KMS-11 (cell line): ENCODE results near the gene EEF1AKMT1.

ENCODE experiments used
- H2AFZ ChIP-seq: fragments of 200-600 bp; sonication (generic); 2 replicates; pipeline ENCODE4 v1.6.1; 2016; ENCODE audit warnings: antibody characterized with exemption, mixed run types, low read depth
- H3K27ac ChIP-seq: fragments of 200-600 bp; sonication (generic); 2 replicates; pipeline ENCODE4 v1.6.1; 2016; ENCODE audit warnings: mild to moderate bottlenecking, mixed run types
- H3K27me3 ChIP-seq: fragments of 200-600 bp; sonication (generic); 2 replicates; pipeline ENCODE4 v1.6.1; 2017; ENCODE audit warnings: mild to moderate bottlenecking, low read depth, mixed run types, moderate library complexity; ENCODE audit not compliant: insufficient read depth
- H3K36me3 ChIP-seq: fragments of 200-600 bp; sonication (generic); 2 replicates; pipeline ENCODE4 v1.6.1; 2017; ENCODE audit warnings: mild to moderate bottlenecking, mixed run types; ENCODE audit not compliant: insufficient read depth
- H3K4me1 ChIP-seq: fragments of 200-600 bp; sonication (generic); 2 replicates; pipeline ENCODE4 v1.6.1; 2016; ENCODE audit warnings: mild to moderate bottlenecking, low read depth, mixed run types; ENCODE audit not compliant: poor library complexity, severe bottlenecking
- H3K4me2 ChIP-seq: fragments of 200-600 bp; sonication (generic); 2 replicates; pipeline ENCODE4 v1.7.0; 2016; ENCODE audit warnings: mild to moderate bottlenecking, mixed run types
- H3K4me3 ChIP-seq: fragments of 200-600 bp; sonication (generic); IDR thresholded peaks from 2 replicates; pipeline ENCODE4 v1.6.1; 2017; ENCODE audit warnings: low read depth, low read length, mixed read lengths; ENCODE audit not compliant: insufficient read depth
- H3K79me2 ChIP-seq: fragments of 200-600 bp; sonication (generic); 2 replicates; pipeline ENCODE4 v1.6.1; 2016; ENCODE audit warnings: low read depth, mixed run types; ENCODE audit not compliant: insufficient read depth
- H3K9ac ChIP-seq: fragments of 200-600 bp; sonication (generic); 2 replicates; pipeline ENCODE4 v1.6.1; 2016; ENCODE audit warnings: mild to moderate bottlenecking, mixed run types
- H4K20me1 ChIP-seq: fragments of 200-600 bp; sonication (generic); 2 replicates; pipeline ENCODE4 v1.6.1; 2016; ENCODE audit warnings: mild to moderate bottlenecking, mixed run types; ENCODE audit not compliant: insufficient read depth
- TF ChIP-seq, protein P1 (sequence below): fragments of 200-600 bp; sonication (generic); conservative IDR thresholded peaks from 2 replicates; pipeline ENCODE4 v1.6.1; 2017; ENCODE audit warnings: low read depth, mild to moderate bottlenecking, antibody characterized with exemption, low read length, moderate library complexity, mixed read lengths

Gene EEF1AKMT1

DNA sequence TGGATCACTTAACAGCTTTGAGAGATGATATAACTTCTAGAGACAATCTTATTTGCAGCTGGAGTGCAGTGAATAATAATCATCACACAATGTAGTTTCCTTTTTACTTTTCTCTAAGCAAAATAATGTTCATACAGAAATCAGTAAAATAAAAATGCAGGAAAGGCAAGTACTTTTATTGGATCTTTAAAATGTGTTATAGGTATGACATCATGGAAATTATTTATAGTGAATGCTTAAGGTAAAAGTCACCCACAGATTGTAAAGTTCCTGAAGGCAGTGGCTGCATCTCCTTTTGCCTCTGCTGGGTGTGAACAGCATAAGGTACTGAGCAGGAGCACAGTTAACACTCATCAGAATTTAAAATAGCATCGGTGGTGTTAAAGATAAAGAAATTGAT lies 87.6 kb downstream of the EEF1AKMT1 start:
- TF ChIP-seq, protein P1, sequence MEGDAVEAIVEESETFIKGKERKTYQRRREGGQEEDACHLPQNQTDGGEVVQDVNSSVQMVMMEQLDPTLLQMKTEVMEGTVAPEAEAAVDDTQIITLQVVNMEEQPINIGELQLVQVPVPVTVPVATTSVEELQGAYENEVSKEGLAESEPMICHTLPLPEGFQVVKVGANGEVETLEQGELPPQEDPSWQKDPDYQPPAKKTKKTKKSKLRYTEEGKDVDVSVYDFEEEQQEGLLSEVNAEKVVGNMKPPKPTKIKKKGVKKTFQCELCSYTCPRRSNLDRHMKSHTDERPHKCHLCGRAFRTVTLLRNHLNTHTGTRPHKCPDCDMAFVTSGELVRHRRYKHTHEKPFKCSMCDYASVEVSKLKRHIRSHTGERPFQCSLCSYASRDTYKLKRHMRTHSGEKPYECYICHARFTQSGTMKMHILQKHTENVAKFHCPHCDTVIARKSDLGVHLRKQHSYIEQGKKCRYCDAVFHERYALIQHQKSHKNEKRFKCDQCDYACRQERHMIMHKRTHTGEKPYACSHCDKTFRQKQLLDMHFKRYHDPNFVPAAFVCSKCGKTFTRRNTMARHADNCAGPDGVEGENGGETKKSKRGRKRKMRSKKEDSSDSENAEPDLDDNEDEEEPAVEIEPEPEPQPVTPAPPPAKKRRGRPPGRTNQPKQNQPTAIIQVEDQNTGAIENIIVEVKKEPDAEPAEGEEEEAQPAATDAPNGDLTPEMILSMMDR, result no peak
- Histone ChIP-seq H4K20me1 (no peaks in the 10 kb centered on the region), H3K27me3 (no peaks in the 10 kb centered on the region), H3K36me3 (no peaks in the 10 kb centered on the region), H3K9ac (no peak overlapping the region), H2AFZ (no peak overlapping the region), H3K4me1 (no peaks in the 10 kb centered on the region), H3K27ac (no peak overlapping the region), H3K4me3 (no peak overlapping the region), H3K79me2 (no peaks in the 10 kb centered on the region), H3K4me2 (no peak overlapping the region)

GRCh38 chr13:20685092-20685491 lies 88.7 kb downstream of the EEF1AKMT1 start:
- H3K4me3 ChIP-seq, result no peak overlapping the region
- no peaks in the 10 kb centered on the region for H4K20me1 ChIP-seq
- no peak overlapping the region for H2AFZ ChIP-seq
- no peaks in the 10 kb centered on the region for H3K79me2 ChIP-seq
- no peaks in the 10 kb centered on the region for H3K36me3 ChIP-seq
- no peak overlapping the region for H3K9ac ChIP-seq
- TF ChIP-seq, protein P1, result no peak
- H3K27ac ChIP-seq, result no peak overlapping the region
- no peaks in the 10 kb centered on the region for H3K4me1 ChIP-seq
- no peak overlapping the region for H3K4me2 ChIP-seq
- H3K27me3 ChIP-seq, result no peaks in the 10 kb centered on the region

DNA sequence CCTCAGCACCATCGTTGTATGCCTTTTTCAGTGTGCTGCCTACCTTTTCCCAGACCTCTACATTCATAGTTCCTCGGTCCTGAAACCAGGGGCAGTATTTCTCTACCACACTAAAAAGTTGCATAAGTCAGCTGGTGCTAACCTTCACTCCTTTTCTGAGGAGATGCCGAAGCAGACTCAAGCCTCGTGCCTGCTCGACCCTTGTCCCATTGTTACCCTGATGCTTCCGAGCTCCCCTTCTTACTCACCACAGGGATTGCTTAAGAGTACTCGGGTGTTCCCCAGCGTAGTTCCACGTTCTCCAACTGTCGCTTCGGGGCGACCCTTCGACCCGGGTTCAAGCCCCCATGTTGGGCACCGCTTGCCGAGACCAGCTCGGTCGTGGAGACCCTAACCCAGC lies 89.2 kb downstream of the EEF1AKMT1 start:
- H2AFZ ChIP-seq, result no peak overlapping the region

DNA sequence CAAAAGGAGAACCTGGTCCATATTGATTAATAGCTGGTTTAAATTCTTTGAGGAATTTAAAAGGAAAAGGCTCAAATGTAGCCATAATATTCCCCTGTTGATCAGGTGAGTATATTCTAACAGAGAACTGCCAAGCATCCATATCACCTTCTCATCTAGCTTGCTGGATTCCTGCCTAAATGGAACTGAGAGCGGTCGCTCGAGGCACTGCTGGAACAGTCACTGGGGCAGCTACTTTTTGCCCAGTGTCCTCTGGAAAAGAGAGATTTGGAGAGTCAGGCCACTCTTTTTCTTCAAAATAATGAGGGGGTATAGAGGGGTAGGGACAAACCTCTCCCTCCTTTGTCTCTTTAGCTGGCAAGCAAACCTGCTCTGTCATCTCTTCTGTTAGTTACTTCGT lies 89.7 kb downstream of the EEF1AKMT1 start:
- Histone ChIP-seq H2AFZ (no peak overlapping the region), H3K27me3 (no peaks in the 10 kb centered on the region), H3K36me3 (no peaks in the 10 kb centered on the region), H3K4me3 (no peak overlapping the region), H3K9ac (no peak overlapping the region), H4K20me1 (no peaks in the 10 kb centered on the region), H3K4me1 (no peaks in the 10 kb centered on the region), H3K4me2 (no peak overlapping the region), H3K27ac (no peak overlapping the region), H3K79me2 (no peaks in the 10 kb centered on the region)
- TF ChIP-seq, protein P1, result no peak

More for the DNA sequence above, 89.2 kb downstream of the EEF1AKMT1 start:
- no peaks in the 10 kb centered on the region for H3K27me3 ChIP-seq
- H3K36me3 ChIP-seq, result no peaks in the 10 kb centered on the region
- TF ChIP-seq, protein P1, result no peak
- H3K9ac ChIP-seq, result no peak overlapping the region
- no peak overlapping the region for H3K4me2 ChIP-seq
- H3K4me3 ChIP-seq, result no peak overlapping the region
- H3K79me2 ChIP-seq, result no peaks in the 10 kb centered on the region
- no peak overlapping the region for H3K27ac ChIP-seq
- H3K4me1 ChIP-seq, result no peaks in the 10 kb centered on the region
- H4K20me1 ChIP-seq, result no peaks in the 10 kb centered on the region
